Pancreas (tissue), 10 donors: ENCODE measurements around the gene PCYT1A. TPM values are rescaled to one million over a fixed set of nuclear protein-coding genes. Genes with fewer than 3 reads are reported as not detected.
"Not testable (repeated sequence)": the region's sequence is repeated elsewhere in the genome, so short reads cannot be mapped to it uniquely, and the experiment has no call there.

ENCODE experiments used
- ATAC-seq, 4 donors: fragments of 200-7000 bp; cut with Tn5 transposase; one replicate each; pipeline versions ENCODE4 v1.8.0 to v1.9.1; 2020; ENCODE audit warnings: mild to moderate bottlenecking in 4 of 4, moderate library complexity in 4 of 4
- DNase-seq, 6 donors: peaks; one replicate each; pipeline ENCODE4 v3.0.0-alpha.2; 2020
- FAIRE-seq: peaks from 2 replicates; lab custom pipeline; 2012; peaks lifted over from hg19 to GRCh38; lab: Jason Lieb, UNC
- H3K27ac ChIP-seq, 4 donors: fragments of 200-600 bp; sonication (generic); 1 replicate in 3 of 4; 2 replicates in 1 of 4; pipeline versions ENCODE4 v1.5.0 to v1.8.0; 2020
- H3K27me3 ChIP-seq, 4 donors: fragments of 200-600 bp; one replicate each; pipeline ENCODE4 v1.8.0; 2021
- H3K36me3 ChIP-seq, 3 donors: fragments of 200-600 bp; sonication (generic) in 1 of 3; one replicate each; pipeline versions ENCODE4 v1.5.0 to v1.8.0; 2020 to 2021
- H3K4me1 ChIP-seq, 3 donors: fragments of 200-600 bp; one replicate each; pipeline ENCODE4 v1.8.0; 2021
- H3K4me3 ChIP-seq, 4 donors: fragments of 200-600 bp; sonication (generic) in 2 of 4; one replicate each; pipeline versions ENCODE4 v1.5.0 to v1.8.0; 2020 to 2021
- H3K9me3 ChIP-seq, 4 donors: fragments of 200-600 bp; one replicate each; pipeline ENCODE4 v1.8.0; 2021
- WGBS, 2 donors: extraction: QIAGEN DNeasy Blood & Tissue Kit; methylation state at CpG; one replicate each; pipeline ENCODE4 v1.1.7; 2013; 5-methylcytosine and 5-hydroxymethylcytosine counted together
- intact Hi-C, 3 donors: fragments of 100-400 bp; cut with DNase I; formaldehyde crosslinking; loops; one replicate each; pipeline versions ENCODE4 v1.11.1 to v1.14.2; 2022
- polyA plus RNA-seq, 2 donors: library from polyadenylated mRNA; stranded (reverse); fragments of 200-250 nt; gene quantifications; one replicate each; pipeline ENCODE4 v1.2.3, GENCODE V29; 2013
- total RNA-seq, 6 donors: library from RNA; stranded (reverse); fragmentation: NEBNext Ultra II Directional in 4 of 6; extraction: Animal tissue kit (Norgen Biotek cat#: 25700) in 4 of 6; gene quantifications; one replicate each; pipeline versions ENCODE4 v1.2.1 to v1.2.4, GENCODE V29; 2021 to 2023
- TF ChIP-seq, protein P1 (sequence below), 4 donors: fragments of 200-600 bp; sonication (generic) in 3 of 4; IDR thresholded peaks; one replicate each; pipeline versions ENCODE4 v1.5.0 to v1.8.0; 2021; ENCODE audit warnings: antibody characterized with exemption in 4 of 4
- donor health status: healthy with polysubstance abuse.
- donor health status: DM: no; HTN: no; CAD: no; lungs with moderate emphysema.
- donor health status: DM: no; HTN: no; CAD: no.
- donor health status: control.
- donor health status: control.
- donor health status: Bipolar disorder and iron deficiency.
- donor health status: DM: yes; HTN: yes; CAD: no.
- donor health status: DM: no; HTN: no; CAD: no.
- donor health status: DM: no; HTN: no; CAD: no.
- donor health status: DM: yes; HTN: yes; CAD: no.

PCYT1A gene
- total and polyA plus RNA-seq, 8 donors, result 14.1 to 26.0 (median 16.5) TPM

- ATAC-seq, result no peak
- no peaks in the 10 kb centered on the region for H3K9me3 ChIP-seq
- 89 to 90% methylated on average over 16 of the region's 16 CpGs for whole genome bisulfite sequencing, 2 donors
- no peak for FAIRE-seq
- H3K36me3 ChIP-seq, result no peaks in the 10 kb centered on the region
- intact Hi-C loops, result no loop called here
- peak in 1 of 6 donors; percentile 44 for DNase-seq
- no peaks in the 10 kb centered on the region for H3K27me3 ChIP-seq
- peaks cover 0 to 4% (median 0%) of the 10 kb centered on the region in 3 donors for H3K4me1 ChIP-seq
- H3K4me3 ChIP-seq, result no peak overlapping the region
- no peak overlapping the region for H3K27ac ChIP-seq
- TF ChIP-seq, protein P1, sequence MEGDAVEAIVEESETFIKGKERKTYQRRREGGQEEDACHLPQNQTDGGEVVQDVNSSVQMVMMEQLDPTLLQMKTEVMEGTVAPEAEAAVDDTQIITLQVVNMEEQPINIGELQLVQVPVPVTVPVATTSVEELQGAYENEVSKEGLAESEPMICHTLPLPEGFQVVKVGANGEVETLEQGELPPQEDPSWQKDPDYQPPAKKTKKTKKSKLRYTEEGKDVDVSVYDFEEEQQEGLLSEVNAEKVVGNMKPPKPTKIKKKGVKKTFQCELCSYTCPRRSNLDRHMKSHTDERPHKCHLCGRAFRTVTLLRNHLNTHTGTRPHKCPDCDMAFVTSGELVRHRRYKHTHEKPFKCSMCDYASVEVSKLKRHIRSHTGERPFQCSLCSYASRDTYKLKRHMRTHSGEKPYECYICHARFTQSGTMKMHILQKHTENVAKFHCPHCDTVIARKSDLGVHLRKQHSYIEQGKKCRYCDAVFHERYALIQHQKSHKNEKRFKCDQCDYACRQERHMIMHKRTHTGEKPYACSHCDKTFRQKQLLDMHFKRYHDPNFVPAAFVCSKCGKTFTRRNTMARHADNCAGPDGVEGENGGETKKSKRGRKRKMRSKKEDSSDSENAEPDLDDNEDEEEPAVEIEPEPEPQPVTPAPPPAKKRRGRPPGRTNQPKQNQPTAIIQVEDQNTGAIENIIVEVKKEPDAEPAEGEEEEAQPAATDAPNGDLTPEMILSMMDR (IDR thresholded peaks at IDR 0.05), result no peak
Observed at GRCh38 chr3:196214783-196215441, 72.6 kb downstream of the PCYT1A start.

- H3K4me1 ChIP-seq, result no peaks in the 10 kb centered on the region
- H3K4me3 ChIP-seq, result no peak within 1 kb of the TSS
- H3K9me3 ChIP-seq, result no peaks in the 10 kb centered on the region
- no peaks in the 10 kb centered on the region for H3K27me3 ChIP-seq
- intact Hi-C loops, result no loop called here
- DNase-seq (no peak), FAIRE-seq (no peak), ATAC-seq (no peak)
- H3K36me3 ChIP-seq, result no peaks in the 10 kb centered on the region
- 77 to 84% methylated on average over 23 of the region's 23 CpGs for WGBS, 2 donors
- TF ChIP-seq, protein P1 (IDR thresholded peaks at IDR 0.05), result no peak
- H3K27ac ChIP-seq, result no peak within 1 kb of the TSS
Observed at GRCh38 chr3:196210673-196211556, 76.6 kb downstream of the PCYT1A start, which contains the start of gene ZDHHC19. Gene ZDHHC19 (minus strand): TSS chr3:196211400. CDS start chr3:196211315, 85 bp downstream.

DNA sequence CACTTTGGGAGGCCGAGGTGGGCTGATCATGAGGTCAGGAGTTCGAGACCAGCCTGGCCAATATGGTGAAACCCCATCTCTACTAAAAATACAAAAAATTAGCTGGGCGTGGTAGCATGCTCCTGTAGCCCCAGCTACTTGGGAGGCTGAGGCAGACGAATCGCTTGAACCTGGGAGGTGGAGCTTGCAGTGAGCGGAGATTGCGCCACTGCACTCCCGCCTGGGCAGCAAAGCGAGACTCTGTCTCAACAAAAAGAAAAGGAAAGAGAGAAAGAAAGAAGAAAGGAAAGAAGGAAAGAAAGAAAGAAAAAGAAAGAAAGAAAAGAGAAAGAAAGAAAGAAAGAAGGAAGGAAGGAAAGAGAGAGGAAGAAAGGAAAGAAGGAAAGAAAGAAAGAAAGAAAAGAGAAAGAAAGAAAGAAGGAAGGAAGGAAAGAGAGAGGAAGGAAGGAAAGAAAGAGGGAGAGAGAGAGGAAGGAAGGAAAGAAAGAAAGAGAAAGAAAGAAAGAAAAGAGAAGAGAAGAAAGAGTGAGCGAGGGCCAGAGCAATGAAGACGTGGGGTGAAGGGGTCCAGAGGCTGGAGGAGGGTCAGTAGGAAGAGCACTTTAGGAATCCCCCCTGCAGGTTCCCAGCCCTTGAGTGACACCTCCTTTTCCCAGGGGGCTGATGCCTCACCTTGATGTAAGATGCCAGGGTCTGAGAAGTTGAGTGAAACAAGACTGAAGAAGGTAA, 77.4 kb downstream of the PCYT1A start:
- DNase-seq, H3K27me3 ChIP-seq, FAIRE-seq, H3K4me1 ChIP-seq, H3K4me3 ChIP-seq, H3K27ac ChIP-seq, H3K36me3 ChIP-seq, ATAC-seq, intact Hi-C loops, H3K9me3 ChIP-seq: not testable (repeated sequence)
- WGBS, 2 donors, result 86 to 92% methylated on average over 11 of the region's 11 CpGs

DNA sequence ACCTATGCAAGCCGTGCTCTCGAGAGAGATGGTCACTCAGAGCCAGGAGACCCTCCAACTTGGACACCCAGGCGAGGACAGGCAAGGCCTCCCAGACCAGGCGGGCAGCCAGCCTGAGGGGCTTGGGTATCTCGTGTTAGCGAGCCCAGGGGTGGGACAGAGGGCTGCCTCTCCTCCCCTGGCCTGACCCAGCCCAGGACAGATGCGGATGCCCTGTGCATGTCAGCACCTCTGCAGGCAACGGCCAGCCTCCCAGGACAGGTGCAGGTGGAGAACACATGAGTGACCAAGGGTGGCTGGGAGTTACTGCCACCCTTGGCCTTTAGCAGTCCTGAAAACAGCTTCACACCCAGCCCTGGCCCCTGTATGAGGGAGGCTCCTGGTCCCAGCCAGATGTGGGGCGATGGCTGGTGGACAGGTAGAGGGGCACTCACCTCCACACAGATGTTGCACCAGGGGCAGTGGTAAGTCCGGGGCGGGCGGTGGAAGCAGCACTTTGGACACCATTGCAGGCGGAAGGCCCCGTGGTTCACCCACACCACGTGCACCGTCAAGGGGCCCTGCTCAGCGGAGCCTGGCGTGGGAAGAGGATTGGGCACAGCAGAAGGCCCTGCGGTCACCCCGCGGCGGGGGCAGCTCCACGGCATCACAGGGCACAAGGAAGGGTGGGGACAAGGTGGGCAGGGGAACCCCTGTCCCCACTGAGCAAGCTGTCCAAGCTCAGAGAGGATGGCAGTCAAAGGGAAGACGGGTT, 78.4 kb downstream of the PCYT1A start:
- DNase-seq (peak in 1 of 6 donors; percentile 75), FAIRE-seq (no peak), ATAC-seq (no peak)
- no peaks in the 10 kb centered on the region for H3K9me3 ChIP-seq
- TF ChIP-seq, protein P1 (IDR thresholded peaks at IDR 0.05), result no peak
- no peaks in the 10 kb centered on the region for H3K4me1 ChIP-seq
- 90 to 92% methylated on average over 23 to 24 of the region's 24 CpGs for WGBS, 2 donors
- no peak overlapping the region for H3K4me3 ChIP-seq
- H3K27me3 ChIP-seq, result no peaks in the 10 kb centered on the region
- intact Hi-C loops, result no loop called here
- no peaks in the 10 kb centered on the region for H3K36me3 ChIP-seq
- no peak overlapping the region for H3K27ac ChIP-seq
